Measurements from ENCODE around the gene CARMIL1.

CARMIL1 gene

DNA sequence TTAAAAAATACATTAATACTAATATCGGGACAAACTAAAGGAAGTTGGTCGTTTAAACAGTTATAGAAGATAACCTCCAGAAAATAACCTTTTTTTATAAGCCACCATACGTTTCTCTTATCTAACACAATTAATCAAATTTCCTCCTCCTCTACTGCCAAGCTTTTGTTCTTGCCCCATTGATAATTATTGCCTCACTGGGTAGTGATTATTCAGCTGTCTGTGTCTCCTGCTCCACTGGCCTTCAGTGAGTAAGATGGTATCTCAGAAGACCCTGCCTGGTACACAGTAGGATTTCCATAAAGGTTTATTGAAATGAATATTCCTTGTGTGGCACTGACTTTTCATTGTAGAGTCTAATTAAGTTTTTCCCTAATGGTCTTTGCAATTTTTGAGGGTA lies 207.4 kb downstream of the CARMIL1 start:
- DNase-seq (ENCODE audit: insufficient read length, low spot score) (no peak), FAIRE-seq (no peak)
- no peak for TF ChIP-seq CTCF (IDR thresholded peaks at IDR 0.05; ENCODE audit: insufficient read depth, missing control alignments)

DNA sequence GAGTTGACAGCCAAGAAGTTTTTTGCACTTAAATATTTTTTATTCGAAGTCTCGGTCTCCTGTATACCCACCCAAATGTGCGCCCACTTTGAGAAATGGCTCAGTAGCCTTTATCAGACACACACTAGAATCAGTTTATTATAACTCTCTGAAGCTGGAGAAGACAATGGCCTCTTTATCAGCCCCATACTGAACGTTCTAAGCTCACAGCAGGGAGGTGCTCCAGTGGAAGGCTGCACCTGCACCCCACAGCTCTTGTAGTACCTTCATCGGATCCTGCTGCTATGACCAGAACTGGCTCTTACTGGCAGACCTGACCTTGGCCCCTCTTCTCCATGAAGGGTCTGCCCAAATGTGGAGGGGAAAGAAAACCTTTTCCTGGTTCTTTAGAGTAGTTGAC lies 207.8 kb downstream of the CARMIL1 start:
- no peak for FAIRE-seq
- no peak for TF ChIP-seq CTCF (IDR thresholded peaks at IDR 0.05; ENCODE audit: insufficient read depth, missing control alignments)
- DNase-seq (ENCODE audit: insufficient read length, low spot score) = no peak

DNA sequence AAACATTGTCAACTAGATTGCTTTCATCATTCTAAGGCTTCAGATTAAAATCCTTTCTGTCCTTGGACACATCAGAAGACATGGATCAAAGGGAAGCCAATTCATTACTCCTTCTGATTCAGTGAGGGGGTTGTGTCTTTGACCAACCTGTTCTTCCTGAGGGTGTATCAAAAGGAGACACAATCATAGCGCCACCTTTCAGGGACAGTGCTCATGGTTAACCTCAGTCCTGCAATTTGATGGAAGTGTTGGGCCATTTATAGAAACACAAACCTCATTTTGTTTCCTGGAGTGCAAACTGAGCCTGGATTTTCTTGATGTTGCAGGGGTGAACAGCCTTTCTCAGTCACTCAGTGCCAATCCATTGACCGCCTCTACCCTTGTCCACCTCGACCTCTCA lies 209.0 kb downstream of the CARMIL1 start:
- FAIRE-seq (no peak), DNase-seq (ENCODE audit: insufficient read length, low spot score) (no peak)
- no peak for TF ChIP-seq CTCF (IDR thresholded peaks at IDR 0.05; ENCODE audit: insufficient read depth, missing control alignments)

DNA sequence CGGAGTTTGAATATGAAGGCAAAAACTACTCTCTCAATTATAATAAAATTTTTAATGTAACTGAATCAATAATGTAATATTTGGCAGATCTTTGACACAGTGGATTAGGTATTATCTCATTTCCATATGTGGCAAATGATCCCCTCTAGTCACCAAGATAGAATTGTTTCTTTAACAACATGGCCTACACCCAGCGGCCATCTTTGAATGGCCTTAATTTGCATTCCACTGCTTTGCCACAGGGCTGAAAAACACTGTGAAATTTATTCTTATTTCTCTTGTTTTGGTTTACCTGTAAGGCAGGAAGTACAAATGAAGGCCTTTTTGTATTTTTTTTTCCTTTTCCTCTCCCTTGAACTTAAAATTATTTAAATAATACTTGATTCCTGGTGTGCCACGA lies 210.2 kb downstream of the CARMIL1 start:
- DNase-seq (ENCODE audit: insufficient read length, low spot score) (no peak), FAIRE-seq (no peak)
- TF ChIP-seq CTCF (IDR thresholded peaks at IDR 0.05; ENCODE audit: insufficient read depth, missing control alignments) = no peak

DNA sequence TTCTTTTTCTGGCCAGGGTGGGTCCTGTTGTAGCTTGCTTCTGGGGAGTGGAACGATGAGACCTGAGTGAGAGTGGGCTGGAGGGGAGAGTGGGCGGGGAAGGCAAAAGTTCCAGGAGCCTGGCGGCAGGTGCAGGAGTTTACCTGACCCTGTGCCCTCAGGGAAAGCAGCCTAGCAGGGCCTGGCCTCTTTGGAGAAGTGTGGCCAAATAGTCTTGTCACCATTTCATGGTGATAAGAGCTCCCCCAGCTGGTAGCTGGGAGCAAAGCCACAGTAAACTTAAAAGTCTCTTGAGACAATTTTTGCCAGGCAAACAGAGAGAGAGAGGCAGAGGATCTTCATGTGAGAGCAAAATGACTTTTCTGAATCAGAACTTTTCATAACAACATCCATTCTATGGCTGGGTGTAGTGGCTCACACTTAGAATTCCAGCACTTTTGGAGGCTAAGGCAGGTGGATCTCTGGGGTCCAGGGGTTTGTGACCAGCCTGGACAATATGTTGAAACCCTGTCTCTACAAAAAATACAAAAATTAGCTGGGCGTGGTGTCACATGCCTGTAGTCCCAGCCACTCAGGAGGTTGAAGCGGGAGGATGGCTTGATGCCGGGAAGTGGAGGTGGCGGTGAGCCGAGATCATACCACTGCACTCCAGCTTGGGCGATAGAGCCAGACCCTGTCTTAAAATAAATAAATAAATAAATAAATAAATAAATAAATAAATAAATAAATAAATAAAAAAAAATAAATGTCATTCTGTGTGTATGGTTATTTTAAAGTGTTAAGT lies 211.0 kb downstream of the CARMIL1 start:
- FAIRE-seq (peak; percentile 83), DNase-seq (ENCODE audit: insufficient read length, low spot score) (no peak)
- TF ChIP-seq CTCF (IDR thresholded peaks at IDR 0.05; ENCODE audit: insufficient read depth, missing control alignments) = peak; percentile 96

- FAIRE-seq = no peak
- TF ChIP-seq CTCF (IDR thresholded peaks at IDR 0.05; ENCODE audit: insufficient read depth, missing control alignments) = no peak
- DNase-seq (ENCODE audit: insufficient read length, low spot score) = no peak
Observed at GRCh38 chr6:25492951-25493350, 213.8 kb downstream of the CARMIL1 start.

- no peak for DNase-seq (ENCODE audit: insufficient read length, low spot score)
- no peak for TF ChIP-seq CTCF (IDR thresholded peaks at IDR 0.05; ENCODE audit: insufficient read depth, missing control alignments)
- peak; percentile 66 for FAIRE-seq
Observed at GRCh38 chr6:25494469-25494868, 215.3 kb downstream of the CARMIL1 start.
